HepG2 (cell line): ENCODE data around the gene GPR39. TPM values are rescaled to one million over a fixed set of nuclear protein-coding genes. Genes with fewer than 3 reads are reported as not detected.

Experiments used
- DNMT3B ChIP-seq: conservative IDR thresholded peaks from 2 replicates; pipeline ENCODE4 v1.6.1; 2016; ENCODE audit warnings: missing biosample characterization, control low read depth
- EP300 ChIP-seq, 3 experiments: sonication (generic) in 1 of 3; formaldehyde crosslinking in 1 of 3; IDR thresholded peaks; 2 replicates each; pipeline versions ENCODE4 v1.5.1 to v1.6.1; 2011 to 2020; ENCODE audit warnings: low read depth in 2 of 3, low read length in 2 of 3, borderline replicate concordance in 1 of 3, improper control_type of control experiment in 1 of 3, mild to moderate bottlenecking in 1 of 3, missing genetic modification reagents in 1 of 3, moderate library complexity in 1 of 3
- PHB2 ChIP-seq: fragments of 450-650 bp; IDR thresholded peaks from 2 replicates; pipeline ENCODE4 v1.6.1; 2018; ENCODE audit not compliant: partially characterized antibody
- POLR2A ChIP-seq, 2 experiments: IDR thresholded peaks; 2 replicates each; pipeline ENCODE4 v1.6.1; 2011; ENCODE audit warnings: low read depth in 2 of 2, low read length in 2 of 2, mild to moderate bottlenecking in 1 of 2, moderate library complexity in 1 of 2; ENCODE audit not compliant: insufficient read depth in 1 of 2
- WIZ ChIP-seq: sonication (generic); formaldehyde crosslinking; IDR thresholded peaks from 2 replicates; pipeline ENCODE4 v1.5.1; 2020; ENCODE audit warnings: mild to moderate bottlenecking, missing genetic modification reagents
- ZC3H13 ChIP-seq: sonication (generic); formaldehyde crosslinking; IDR thresholded peaks from 2 replicates; pipeline ENCODE4 v1.8.1; 2023; ENCODE audit warnings: mild to moderate bottlenecking, missing genetic modification reagents, moderate library complexity
- ZFP36L1 ChIP-seq: sonication (generic); formaldehyde crosslinking; IDR thresholded peaks from 2 replicates; pipeline ENCODE4 v1.8.0; 2022; ENCODE audit warnings: mild to moderate bottlenecking, missing genetic modification reagents, moderate library complexity
- ZNF17 ChIP-seq: sonication (generic); formaldehyde crosslinking; IDR thresholded peaks from 2 replicates; pipeline ENCODE4 v1.5.0; 2020; ENCODE audit warnings: mild to moderate bottlenecking, missing genetic modification reagents
- ZNF331 ChIP-seq: sonication (generic); formaldehyde crosslinking; IDR thresholded peaks from 2 replicates; pipeline ENCODE4 v1.4.0; 2020; ENCODE audit warnings: missing genetic modification reagents
- ZSCAN12 ChIP-seq: sonication (generic); formaldehyde crosslinking; IDR thresholded peaks from 2 replicates; pipeline ENCODE4 v1.9.0; 2021; ENCODE audit warnings: mild to moderate bottlenecking, missing genetic modification reagents
- polyA plus RNA-seq, 8 experiments: library from polyadenylated mRNA; depleted of rRNA in 3 of 8; stranded (reverse) in 7 of 8; unstranded in 1 of 8; fragments of >200 nt; fragmentation: Illumina TruSeq in 4 of 8; extraction: Trizol in 4 of 8; gene quantifications; 2 replicates each; pipeline versions ENCODE4 v1.2.1 to v1.2.3, GENCODE V29; 2011 to 2016; ENCODE audit warnings: low read depth in 4 of 8, missing spikeins in 1 of 8, mixed read lengths in 1 of 8; ENCODE audit not compliant: insufficient read depth in 1 of 8
- total RNA-seq, 5 experiments: library from RNA; depleted of rRNA; stranded (reverse); fragments of >200 nt; fragmentation: Illumina TruSeq; extraction: Trizol; gene quantifications; 2 replicates each; pipeline ENCODE4 v1.2.3, GENCODE V29; 2016; ENCODE audit warnings: low read depth in 1 of 5
- TF ChIP-seq, protein P1 (sequence below): sonication (generic); formaldehyde crosslinking; IDR thresholded peaks from 2 replicates; pipeline ENCODE4 v1.4.0; 2020; ENCODE audit warnings: missing genetic modification reagents, borderline replicate concordance
- TF ChIP-seq, protein P2 (sequence below): IDR thresholded peaks from 2 replicates; pipeline ENCODE4 v1.6.1; 2018; ENCODE audit warnings: missing genetic modification reagents
- TF ChIP-seq, protein P3 (sequence below): sonication (generic); formaldehyde crosslinking; IDR thresholded peaks from 2 replicates; pipeline ENCODE4 v1.4.0; 2020; ENCODE audit warnings: mild to moderate bottlenecking, missing genetic modification reagents, borderline replicate concordance
- TF ChIP-seq, protein P4 (sequence below): IDR thresholded peaks from 2 replicates; pipeline ENCODE4 v1.6.1; 2012; ENCODE audit warnings: low read length, improper control_type of control experiment

The GPR39 gene
- total and polyA plus RNA-seq, 2 of the 13 experiments (the other 11 are each of a cell fraction or from before 2014, with no cell fraction given): 0.16 to 0.62 TPM

DNA sequence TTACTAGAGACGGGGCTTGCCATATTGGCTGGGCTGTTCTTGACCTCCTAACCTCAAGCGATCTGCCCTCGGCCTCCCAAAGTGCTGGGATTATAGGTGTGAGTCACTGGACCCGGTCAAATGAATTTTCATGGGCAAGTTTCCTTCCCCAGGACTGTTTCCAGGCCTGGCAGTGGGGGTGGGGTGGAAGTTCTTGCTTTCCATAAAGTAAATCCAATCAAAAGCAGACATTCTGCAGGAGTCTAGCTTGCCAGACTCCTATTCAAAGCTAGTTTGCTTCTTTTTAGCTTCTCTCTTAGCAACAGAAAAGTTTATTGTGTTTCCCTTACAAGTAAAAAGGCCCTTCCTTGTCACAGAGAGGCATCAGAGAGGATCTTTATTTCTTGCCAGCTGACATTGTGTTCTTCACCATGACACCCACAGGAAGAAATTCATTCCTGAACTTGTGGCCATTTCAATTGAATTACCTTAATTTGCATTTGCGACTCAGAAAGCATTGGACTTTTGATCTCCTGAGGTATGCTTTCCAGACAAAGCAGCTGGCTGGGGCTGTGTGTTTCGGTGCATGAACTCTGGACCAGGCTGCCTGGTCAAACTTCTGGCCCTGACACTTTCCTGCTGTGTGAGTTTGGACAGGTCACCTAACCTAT lies 215.5 kb downstream of the GPR39 start (continued):
- TF ChIP-seq, protein P1, sequence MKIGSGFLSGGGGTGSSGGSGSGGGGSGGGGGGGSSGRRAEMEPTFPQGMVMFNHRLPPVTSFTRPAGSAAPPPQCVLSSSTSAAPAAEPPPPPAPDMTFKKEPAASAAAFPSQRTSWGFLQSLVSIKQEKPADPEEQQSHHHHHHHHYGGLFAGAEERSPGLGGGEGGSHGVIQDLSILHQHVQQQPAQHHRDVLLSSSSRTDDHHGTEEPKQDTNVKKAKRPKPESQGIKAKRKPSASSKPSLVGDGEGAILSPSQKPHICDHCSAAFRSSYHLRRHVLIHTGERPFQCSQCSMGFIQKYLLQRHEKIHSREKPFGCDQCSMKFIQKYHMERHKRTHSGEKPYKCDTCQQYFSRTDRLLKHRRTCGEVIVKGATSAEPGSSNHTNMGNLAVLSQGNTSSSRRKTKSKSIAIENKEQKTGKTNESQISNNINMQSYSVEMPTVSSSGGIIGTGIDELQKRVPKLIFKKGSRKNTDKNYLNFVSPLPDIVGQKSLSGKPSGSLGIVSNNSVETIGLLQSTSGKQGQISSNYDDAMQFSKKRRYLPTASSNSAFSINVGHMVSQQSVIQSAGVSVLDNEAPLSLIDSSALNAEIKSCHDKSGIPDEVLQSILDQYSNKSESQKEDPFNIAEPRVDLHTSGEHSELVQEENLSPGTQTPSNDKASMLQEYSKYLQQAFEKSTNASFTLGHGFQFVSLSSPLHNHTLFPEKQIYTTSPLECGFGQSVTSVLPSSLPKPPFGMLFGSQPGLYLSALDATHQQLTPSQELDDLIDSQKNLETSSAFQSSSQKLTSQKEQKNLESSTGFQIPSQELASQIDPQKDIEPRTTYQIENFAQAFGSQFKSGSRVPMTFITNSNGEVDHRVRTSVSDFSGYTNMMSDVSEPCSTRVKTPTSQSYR (CRISPR knock-in tag): no peak
- TF ChIP-seq EP300 (IDR thresholded peaks at IDR 0.05; ENCODE audit: low read depth in 2 of 2, low read length in 2 of 2): peak in 1 of 2 experiments; percentile 45; a peak in 1 of 4 replicates
- TF ChIP-seq EP300 (CRISPR knock-in tag; IDR thresholded peaks at IDR 0.05; ENCODE audit: borderline replicate concordance): no peak
- TF ChIP-seq, protein P2, sequence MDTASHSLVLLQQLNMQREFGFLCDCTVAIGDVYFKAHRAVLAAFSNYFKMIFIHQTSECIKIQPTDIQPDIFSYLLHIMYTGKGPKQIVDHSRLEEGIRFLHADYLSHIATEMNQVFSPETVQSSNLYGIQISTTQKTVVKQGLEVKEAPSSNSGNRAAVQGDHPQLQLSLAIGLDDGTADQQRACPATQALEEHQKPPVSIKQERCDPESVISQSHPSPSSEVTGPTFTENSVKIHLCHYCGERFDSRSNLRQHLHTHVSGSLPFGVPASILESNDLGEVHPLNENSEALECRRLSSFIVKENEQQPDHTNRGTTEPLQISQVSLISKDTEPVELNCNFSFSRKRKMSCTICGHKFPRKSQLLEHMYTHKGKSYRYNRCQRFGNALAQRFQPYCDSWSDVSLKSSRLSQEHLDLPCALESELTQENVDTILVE (CRISPR knock-in tag): no peak
- no peak for TF ChIP-seq PHB2
- no peak for TF ChIP-seq ZC3H13 (CRISPR knock-in tag)
- TF ChIP-seq ZSCAN12 (CRISPR knock-in tag): no peak
- TF ChIP-seq, protein P3, sequence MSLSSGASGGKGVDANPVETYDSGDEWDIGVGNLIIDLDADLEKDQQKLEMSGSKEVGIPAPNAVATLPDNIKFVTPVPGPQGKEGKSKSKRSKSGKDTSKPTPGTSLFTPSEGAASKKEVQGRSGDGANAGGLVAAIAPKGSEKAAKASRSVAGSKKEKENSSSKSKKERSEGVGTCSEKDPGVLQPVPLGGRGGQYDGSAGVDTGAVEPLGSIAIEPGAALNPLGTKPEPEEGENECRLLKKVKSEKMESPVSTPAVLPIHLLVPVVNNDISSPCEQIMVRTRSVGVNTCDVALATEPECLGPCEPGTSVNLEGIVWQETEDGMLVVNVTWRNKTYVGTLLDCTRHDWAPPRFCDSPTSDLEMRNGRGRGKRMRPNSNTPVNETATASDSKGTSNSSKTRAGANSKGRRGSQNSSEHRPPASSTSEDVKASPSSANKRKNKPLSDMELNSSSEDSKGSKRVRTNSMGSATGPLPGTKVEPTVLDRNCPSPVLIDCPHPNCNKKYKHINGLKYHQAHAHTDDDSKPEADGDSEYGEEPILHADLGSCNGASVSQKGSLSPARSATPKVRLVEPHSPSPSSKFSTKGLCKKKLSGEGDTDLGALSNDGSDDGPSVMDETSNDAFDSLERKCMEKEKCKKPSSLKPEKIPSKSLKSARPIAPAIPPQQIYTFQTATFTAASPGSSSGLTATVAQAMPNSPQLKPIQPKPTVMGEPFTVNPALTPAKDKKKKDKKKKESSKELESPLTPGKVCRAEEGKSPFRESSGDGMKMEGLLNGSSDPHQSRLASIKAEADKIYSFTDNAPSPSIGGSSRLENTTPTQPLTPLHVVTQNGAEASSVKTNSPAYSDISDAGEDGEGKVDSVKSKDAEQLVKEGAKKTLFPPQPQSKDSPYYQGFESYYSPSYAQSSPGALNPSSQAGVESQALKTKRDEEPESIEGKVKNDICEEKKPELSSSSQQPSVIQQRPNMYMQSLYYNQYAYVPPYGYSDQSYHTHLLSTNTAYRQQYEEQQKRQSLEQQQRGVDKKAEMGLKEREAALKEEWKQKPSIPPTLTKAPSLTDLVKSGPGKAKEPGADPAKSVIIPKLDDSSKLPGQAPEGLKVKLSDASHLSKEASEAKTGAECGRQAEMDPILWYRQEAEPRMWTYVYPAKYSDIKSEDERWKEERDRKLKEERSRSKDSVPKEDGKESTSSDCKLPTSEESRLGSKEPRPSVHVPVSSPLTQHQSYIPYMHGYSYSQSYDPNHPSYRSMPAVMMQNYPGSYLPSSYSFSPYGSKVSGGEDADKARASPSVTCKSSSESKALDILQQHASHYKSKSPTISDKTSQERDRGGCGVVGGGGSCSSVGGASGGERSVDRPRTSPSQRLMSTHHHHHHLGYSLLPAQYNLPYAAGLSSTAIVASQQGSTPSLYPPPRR (CRISPR knock-in tag): no peak
- 0 out of 2 replicates have a peak, but pooled peaks have one; percentile 25 for TF ChIP-seq ZNF331 (CRISPR knock-in tag)
- TF ChIP-seq, protein P4, sequence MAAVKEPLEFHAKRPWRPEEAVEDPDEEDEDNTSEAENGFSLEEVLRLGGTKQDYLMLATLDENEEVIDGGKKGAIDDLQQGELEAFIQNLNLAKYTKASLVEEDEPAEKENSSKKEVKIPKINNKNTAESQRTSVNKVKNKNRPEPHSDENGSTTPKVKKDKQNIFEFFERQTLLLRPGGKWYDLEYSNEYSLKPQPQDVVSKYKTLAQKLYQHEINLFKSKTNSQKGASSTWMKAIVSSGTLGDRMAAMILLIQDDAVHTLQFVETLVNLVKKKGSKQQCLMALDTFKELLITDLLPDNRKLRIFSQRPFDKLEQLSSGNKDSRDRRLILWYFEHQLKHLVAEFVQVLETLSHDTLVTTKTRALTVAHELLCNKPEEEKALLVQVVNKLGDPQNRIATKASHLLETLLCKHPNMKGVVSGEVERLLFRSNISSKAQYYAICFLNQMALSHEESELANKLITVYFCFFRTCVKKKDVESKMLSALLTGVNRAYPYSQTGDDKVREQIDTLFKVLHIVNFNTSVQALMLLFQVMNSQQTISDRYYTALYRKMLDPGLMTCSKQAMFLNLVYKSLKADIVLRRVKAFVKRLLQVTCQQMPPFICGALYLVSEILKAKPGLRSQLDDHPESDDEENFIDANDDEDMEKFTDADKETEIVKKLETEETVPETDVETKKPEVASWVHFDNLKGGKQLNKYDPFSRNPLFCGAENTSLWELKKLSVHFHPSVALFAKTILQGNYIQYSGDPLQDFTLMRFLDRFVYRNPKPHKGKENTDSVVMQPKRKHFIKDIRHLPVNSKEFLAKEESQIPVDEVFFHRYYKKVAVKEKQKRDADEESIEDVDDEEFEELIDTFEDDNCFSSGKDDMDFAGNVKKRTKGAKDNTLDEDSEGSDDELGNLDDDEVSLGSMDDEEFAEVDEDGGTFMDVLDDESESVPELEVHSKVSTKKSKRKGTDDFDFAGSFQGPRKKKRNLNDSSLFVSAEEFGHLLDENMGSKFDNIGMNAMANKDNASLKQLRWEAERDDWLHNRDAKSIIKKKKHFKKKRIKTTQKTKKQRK: no peak
- no peak for TF ChIP-seq POLR2A (IDR thresholded peaks at IDR 0.05; ENCODE audit: insufficient read depth in 1 of 2, low read depth in 2 of 2, low read length in 2 of 2)
- TF ChIP-seq ZFP36L1 (CRISPR knock-in tag): no peak
- TF ChIP-seq WIZ (CRISPR knock-in tag): no peak
- TF ChIP-seq ZNF17: no peak
- TF ChIP-seq DNMT3B (CRISPR knock-in tag): no peak
